Left ventricle myocardium inferior (tissue), 1 donor: ENCODE measurements around the gene NRROS. TPM values are rescaled to one million over a fixed set of nuclear protein-coding genes. Genes with fewer than 3 reads are reported as not detected.

ENCODE experiments used
- DNase-seq: peaks from one replicate; pipeline ENCODE4 v3.0.0-alpha.2; 2020
- H3K27ac ChIP-seq: fragments of 200-600 bp; replicated peaks from 2 replicates; pipeline ENCODE4 v1.8.0; 2021
- H3K27me3 ChIP-seq: fragments of 200-600 bp; 2 replicates; pipeline ENCODE4 v1.8.0; 2021; ENCODE audit warnings: low read depth
- H3K36me3 ChIP-seq: fragments of 200-600 bp; 2 replicates; pipeline ENCODE4 v1.8.0; 2021
- H3K4me1 ChIP-seq: fragments of 200-600 bp; 2 replicates; pipeline ENCODE4 v1.8.0; 2021
- H3K4me3 ChIP-seq: fragments of 200-600 bp; 2 replicates; pipeline ENCODE4 v1.8.0; 2021; ENCODE audit warnings: mild to moderate bottlenecking, moderate library complexity
- H3K9me3 ChIP-seq: fragments of 200-600 bp; replicated peaks from 2 replicates; pipeline ENCODE4 v1.8.0; 2021
- CTCF ChIP-seq: fragments of 200-600 bp; IDR thresholded peaks from 2 replicates; pipeline ENCODE4 v1.8.0; 2021; ENCODE audit warnings: antibody characterized with exemption, mild to moderate bottlenecking, borderline replicate concordance
- intact Hi-C: fragments of 100-400 bp; cut with micrococcal nuclease; formaldehyde crosslinking; loops from one replicate; pipeline ENCODE4 v1.11.0; 2022
- total RNA-seq: library from RNA; stranded (reverse); fragmentation: NEBNext Ultra II Directional; extraction: Animal tissue kit (Norgen Biotek cat#: 25700); gene quantifications from one replicate; pipeline ENCODE4 v1.2.1, GENCODE V29; 2021
- donor health status: DM: no; HTN: yes; CAD: no; lungs with severe emphysema.

NRROS gene
- total RNA-seq, 1 donor from 2014 or later, result 2.4 TPM

DNA sequence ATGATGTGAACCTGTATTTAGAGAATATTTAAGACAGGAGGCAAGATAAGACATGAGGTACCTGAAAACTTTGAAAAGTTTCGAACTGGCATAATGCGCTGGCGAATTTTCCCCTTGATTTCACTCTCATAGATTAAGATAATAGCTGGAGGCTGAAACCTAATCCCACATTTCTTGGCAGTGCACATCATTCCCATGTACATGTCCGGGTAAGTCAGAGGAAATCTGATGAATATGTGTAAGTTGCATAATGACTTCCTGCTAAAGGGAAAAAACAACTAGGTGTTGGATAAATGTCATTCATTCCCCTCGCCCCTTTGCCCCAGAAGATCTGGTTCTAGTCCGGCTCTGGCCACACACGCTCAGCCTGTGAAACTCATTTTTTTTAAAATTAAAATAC lies 69.0 kb downstream of the NRROS start:
- Histone ChIP-seq H3K27ac (no peak overlapping the region), H3K27me3 (no peaks in the 10 kb centered on the region), H3K4me1 (peaks cover 25% of the 10 kb centered on the region), H3K9me3 (no peaks in the 10 kb centered on the region), H3K4me3 (no peak overlapping the region), H3K36me3 (no peaks in the 10 kb centered on the region)
- no peak for TF ChIP-seq CTCF
- no peak for DNase-seq
- intact Hi-C loops, result no loop called here

Other genes with a start within 250 kb of the NRROS start
- gene UBXN7, start 207.3 kb upstream of the NRROS start, total RNA-seq, result 31.2 TPM
- gene RNF168, start 135.9 kb upstream of the NRROS start, total RNA-seq, result 18.9 TPM
- 73.0 TPM for gene SMCO1, start 124.3 kb upstream of the NRROS start, total RNA-seq
- 10.0 TPM for gene WDR53, start 71.1 kb upstream of the NRROS start, total RNA-seq
- gene FBXO45, start 71.0 kb upstream of the NRROS start, total RNA-seq, result 7.3 TPM
- 1.5 TPM for gene CEP19, start 72.6 kb downstream of the NRROS start, total RNA-seq
- 15.6 TPM for gene PIGX, start 72.7 kb downstream of the NRROS start, total RNA-seq
- 45.7 TPM for gene PAK2, start 100.2 kb downstream of the NRROS start, total RNA-seq
- 16.7 TPM for gene SENP5, start 228.2 kb downstream of the NRROS start, total RNA-seq